Activated T-cell treated with anti-CD3 and anti-CD28 coated beads for 4 hours (primary cell): ENCODE results near the gene AOC3.
"Not testable (repeated sequence)": the region's sequence is repeated elsewhere in the genome, so short reads cannot be mapped to it uniquely, and the experiment has no call there.

Experiments used
- DNase-seq: peaks from one replicate; pipeline ENCODE4 v3.0.0-alpha.2; 2020

AOC3 gene

DNA sequence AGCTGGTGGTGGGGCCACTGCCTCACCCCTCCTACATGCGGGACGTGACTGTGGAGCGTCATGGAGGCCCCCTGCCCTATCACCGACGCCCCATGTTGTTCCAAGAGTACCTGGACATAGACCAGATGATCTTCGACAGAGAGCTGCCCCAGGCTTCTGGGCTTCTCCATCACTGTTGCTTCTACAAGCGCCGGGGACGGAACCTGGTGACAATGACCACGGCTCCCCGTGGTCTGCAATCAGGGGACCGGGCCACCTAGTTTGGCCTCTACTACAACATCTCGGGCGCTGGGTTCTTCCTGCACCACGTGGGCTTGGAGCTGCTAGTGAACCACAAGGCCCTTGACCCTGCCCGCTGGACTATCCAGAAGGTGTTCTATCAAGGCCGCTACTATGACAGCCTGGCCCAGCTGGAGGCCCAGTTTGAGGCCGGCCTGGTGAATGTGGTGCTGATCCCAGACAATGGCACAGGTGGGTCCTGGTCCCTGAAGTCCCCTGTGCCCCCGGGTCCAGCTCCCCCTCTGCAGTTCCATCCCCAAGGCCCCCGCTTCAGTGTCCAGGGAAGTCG, 16.8 kb downstream of the AOC3 start:
- DNase-seq: not testable (repeated sequence)

GRCh38 chr17:42868338-42868737, 17.3 kb downstream of the AOC3 start:
- no peak for DNase-seq

GRCh38 chr17:42871647-42872046, 20.6 kb downstream of the AOC3 start:
- DNase-seq: no peak

DNA sequence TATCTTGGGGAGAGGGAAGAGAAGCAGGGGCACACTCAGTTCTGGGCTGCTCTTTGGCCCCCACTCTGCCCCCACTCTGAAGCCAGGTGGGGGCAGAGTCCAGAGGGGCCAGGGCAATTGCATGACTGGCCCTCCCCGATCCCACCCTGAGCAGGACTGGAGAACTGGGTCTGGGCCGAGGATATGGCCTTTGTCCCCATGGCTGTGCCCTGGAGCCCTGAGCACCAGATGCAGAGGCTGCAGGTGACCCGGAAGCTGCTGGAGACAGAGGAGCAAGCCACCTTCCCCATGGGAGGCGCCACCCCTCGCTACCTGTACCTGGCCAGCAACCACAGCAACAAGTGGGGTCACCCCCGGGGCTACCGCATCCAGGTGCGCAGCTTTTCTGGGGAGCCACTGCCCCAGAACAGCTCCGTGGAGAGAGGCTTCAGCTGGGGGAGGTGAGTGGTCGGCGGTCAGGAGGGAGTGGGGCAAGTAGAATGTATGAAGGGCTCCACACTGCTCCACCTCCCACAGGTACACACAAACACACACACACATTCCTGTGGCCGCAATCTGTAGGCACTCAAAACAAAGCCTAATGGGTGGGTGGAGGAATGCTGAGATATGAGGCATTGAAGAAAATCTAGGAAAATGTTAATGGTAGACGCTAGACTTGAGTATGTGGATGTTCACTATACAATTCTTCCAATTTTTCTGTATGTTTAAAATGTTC, 21.4 kb downstream of the AOC3 start:
- DNase-seq: no peak

DNA sequence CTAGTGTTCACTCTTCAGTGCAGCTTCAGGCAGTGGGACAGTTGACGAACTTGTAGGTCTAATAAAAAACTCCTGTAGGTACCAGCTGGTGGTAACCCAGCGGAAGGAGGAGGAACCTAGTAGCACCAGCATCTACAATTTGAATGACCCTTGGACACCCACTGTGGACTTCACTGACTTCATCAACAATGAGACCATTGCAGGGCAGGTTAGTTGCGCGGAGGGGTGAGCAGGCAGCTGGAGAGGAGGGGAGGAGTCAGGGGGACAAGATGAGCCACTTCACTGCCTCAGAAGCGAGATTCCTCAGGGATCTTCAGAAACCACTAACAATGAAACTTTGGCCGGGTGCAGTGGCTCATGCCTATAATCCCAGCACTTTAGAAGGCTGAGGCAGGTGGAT, 22.3 kb downstream of the AOC3 start:
- no peak for DNase-seq

DNA sequence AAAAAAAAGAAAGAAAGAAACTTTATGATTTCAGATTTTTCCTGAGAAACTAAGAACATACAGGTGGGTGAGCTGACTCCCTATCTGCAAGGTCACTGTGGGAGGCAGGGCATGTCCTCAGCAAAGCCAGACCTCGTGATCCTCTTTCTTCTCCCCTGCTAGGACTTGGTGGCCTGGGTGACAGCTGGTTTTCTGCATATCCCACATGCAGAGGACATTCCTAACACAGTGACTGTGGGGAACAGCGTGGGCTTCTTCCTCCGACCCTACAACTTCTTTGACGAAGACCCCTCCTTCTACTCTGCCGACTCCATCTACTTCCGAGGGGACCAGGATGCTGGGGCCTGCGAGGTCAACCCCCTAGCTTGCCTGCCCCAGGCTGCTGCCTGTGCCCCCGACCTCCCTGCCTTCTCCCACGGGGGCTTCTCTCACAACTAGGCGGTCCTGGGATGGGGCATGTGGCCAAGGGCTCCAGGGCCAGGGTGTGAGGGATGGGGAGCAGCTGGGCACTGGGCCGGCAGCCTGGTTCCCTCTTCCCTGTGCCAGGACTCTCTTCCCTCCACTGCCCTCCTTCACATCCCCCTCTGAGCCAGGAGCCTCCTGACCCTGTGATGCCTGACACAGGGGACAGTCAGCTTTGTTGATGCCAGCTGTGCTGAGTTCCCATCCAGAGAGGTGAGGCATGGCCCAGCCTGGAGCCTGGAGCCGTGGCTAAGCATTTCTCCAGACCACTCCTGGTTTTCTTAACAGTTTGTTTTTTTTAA, 23.1 kb downstream of the AOC3 start:
- not testable (repeated sequence) for DNase-seq

DNA sequence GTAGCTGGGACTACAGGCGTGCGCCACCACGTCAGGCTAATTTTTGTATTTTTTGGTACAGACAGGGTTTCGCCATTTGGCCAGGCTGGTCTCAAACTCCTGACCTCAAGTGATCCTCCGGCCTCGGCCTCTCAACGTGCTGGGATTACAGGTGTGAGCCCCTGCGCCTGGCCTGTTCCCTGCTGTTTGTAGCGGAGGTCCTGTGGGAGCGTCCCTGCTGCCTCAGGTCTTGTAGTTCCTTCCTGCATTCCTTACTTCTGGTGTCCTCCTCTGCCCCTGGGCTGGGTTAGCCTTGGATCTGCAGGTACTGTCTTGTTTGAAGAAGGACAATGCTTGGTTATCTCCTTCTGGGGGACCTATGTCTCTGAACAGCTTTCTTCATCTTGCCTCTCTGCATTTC, 26.0 kb downstream of the AOC3 start:
- DNase-seq: no peak

DNA sequence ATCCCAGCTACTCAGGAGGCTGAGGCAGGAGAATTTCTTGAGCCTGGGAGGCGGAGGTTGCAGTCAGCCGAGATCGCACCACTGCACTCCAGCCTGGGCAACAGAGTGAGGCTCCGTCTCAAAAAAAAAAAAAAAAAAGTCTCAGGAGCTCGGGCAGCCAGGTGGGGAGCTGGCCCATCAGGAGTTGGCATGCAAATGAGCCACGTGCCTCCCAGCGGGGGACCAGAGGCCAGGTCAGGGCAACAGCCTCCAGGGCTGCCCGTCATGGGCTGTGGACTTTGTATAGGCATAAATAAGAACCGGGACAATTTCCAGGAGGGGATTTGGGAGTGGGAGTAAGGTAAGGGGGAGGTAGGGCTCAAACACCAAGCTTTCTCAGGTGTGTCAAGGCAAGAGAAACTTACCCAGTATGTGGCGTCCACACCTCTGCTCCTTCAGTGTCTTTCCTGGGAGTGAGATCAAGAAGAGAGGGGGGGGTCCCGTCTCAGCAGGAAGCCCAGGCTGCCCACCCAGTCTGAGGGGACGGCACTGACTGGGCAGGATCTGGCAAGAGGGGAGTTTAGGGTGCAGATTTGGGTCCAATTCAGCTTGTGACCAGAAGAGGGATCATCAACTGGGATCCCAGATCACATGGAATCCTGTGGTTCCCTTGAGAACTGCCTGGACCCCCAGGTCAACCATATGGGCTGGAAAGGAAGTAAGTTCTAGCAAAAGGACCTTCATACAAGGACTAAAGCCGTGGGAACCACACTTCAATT, 27.3 kb downstream of the AOC3 start:
- no peak for DNase-seq

- DNase-seq: no peak
These were observed 28.1 kb downstream of the AOC3 start for GRCh38 chr17:42878924-42879595.

GRCh38 chr17:42879596-42879985, 28.6 kb downstream of the AOC3 start:
- DNase-seq: no peak

DNA sequence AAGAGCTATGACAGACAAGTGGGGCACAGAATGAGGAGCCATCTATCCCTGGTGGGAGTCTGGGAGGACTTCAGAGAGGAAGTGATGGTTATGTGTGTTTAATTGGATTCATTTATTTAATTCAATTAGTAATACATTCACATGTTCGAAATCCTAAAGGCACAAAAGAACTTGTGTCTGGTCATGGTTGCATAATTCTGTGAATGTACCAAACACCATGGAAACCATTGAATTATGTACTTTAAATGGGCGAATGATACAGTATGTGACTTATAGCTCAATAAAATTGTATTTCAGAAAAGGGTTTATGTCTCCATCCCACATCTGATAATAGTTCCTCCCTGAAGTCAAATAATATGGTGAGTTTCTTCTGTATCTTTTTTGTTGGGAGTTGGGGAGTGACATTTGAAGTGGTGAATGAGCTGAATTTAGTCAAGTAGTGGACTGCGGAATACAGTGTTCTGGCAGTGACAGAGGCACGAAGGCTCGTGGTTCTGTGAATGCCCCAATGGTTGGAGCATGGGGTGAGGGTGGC, 29.8 kb downstream of the AOC3 start:
- DNase-seq: no peak

- DNase-seq: not testable (repeated sequence)
These were observed 30.7 kb downstream of the AOC3 start for GRCh38 chr17:42881706-42882105.

DNA sequence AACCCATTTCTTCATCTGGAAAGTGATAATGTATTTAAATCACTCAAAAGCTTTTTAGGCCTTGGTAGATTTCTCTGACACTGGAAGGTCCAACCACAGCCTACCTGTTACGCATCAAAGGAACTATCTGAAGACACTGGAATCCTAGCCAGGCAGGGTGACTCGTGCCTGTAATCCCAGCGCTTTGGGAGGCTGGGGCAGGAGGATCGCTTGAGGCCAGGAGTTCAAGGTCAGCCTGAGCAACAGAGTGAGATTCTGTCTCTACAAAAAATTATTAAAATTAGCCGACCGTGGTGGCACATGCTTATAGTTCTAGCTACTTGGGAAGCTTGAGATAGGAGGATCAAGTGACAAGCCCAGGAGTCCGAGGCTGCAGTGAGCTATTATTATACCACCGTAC, 31.2 kb downstream of the AOC3 start:
- no peak for DNase-seq

DNA sequence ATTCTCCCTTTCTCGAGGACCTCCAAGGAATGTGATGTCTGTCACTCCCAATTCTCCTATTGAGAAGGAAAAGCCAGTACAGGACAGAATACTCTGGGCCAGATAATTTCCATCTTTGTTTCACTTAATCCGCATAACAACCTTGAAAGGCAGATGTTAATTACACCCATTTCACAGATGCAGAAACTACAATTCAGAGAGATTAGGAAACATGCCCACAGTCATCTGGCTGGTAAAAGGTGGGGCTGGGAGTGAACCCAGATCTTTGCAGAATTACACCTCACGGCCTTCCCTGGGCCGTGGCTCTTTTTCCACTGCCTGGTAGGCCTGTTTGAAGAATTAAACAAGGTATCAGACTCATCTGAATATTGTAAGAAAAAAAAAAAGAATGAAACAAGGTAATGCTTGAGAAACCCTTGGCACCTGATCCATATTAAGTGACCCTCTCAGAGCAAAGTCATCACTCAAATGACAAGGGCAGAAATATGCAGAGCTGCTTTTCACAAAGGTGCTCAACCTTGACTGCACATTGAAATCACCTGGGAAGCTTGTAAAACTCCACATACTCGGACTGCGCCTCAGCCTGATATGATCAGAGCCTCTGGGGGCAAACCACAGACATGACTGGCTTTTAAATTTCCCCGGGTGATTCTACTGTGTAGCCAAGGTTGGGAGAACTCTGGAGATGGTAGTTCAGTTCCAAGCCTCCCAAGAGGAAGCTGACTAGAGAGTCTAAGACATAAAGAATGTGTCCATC, 33.0 kb downstream of the AOC3 start:
- DNase-seq: no peak

DNA sequence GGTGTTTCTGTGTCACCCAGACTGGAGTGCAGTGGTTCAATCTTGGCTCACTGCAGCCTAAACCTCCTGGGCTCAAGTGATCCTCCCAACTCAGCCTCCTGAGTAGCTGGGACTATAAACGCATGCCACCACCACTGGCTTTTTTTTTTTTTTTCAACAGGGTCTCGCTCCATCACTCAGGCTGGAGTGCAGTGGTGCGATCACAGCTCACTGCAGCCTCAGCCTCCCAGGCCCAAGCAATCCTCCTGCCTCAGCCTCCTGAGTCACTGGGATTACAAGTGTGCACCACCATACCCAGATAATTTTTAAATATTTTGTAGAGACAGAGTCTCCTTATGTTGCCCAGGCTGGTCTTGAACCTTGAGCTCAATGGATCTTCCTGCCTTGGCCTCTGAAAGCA, 34.8 kb downstream of the AOC3 start:
- not testable (repeated sequence) for DNase-seq

DNA sequence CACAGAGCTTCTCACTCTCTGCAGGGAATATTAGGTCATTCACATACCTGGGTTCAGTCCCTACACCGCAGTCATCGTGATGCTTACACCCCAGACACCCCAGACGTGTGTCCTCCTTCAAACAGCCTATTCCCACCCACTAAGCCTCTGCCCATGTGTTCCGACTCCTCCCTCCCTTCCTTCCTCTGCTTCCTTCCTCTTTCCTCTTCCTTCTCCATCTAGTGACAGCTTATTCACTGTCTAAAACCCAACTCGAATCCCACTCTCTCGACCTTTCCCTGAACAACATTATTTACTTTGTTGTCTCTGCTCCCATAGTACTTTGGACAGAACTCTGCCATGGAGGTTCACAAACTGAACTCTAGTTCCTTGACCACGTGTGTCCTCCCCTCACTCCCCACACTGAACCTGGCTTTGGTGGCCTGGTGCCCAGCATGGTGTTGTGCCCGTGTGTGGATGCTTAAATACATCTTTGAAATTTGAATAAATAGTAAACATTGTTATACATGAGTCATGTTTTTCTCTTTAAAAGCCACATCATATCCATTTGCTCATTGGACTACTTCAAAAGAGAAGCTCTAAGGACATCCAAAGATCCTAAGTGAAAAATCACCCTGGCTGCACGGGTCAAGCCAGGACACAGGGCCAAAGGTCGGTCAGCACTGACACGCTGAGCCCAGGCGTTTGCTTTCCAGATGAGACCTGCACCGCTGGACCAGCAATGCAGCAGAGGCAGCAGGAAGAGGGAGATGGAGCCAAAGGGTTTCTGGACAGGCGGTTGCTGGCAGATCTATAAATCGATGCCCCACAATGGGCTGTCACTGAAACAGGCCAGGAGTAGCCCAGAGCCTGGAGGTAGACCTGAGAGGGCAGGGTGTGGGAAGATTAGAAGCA, 35.5 kb downstream of the AOC3 start:
- no peak for DNase-seq

GRCh38 chr17:42889809-42890208, 38.8 kb downstream of the AOC3 start:
- no peak for DNase-seq

DNA sequence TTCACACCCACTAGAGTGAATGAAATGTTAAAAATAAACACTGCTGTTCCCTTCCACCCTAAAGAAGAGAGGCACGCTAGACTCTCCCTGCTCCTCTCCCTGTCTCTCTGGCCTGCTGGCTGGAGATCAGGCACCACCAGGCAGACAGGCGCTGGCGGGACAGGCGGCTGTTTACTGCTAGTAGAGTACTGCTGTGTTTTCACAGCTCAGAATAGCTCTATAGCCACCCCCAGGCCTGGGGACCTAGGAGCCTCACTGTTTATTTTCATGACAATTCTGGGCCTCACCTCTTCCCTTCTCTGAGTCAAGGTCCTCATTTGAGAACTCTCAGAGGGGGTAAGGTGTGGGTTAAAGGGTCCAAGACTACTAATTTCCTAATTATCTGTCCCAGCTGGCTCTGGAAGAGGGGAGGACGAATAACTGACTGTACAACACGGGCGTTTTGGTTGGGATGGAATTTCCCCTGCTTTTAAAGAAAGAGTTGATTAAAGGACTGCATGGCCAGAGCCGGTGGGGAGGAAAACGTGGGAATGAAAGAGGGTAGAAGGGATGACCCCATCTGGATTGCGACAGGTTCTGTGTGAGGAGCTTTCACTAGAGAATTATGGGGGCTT, 40.6 kb downstream of the AOC3 start:
- DNase-seq: no peak

GRCh38 chr17:42893359-42893758, 42.4 kb downstream of the AOC3 start:
- DNase-seq: no peak
